H9 (cell line): Measurements from ENCODE around the gene XPO1. TPM values are rescaled to one million over a fixed set of nuclear protein-coding genes. Genes with fewer than 3 reads are reported as not detected.

Experiments
- DNase-seq: peaks from one replicate; pipeline ENCODE4 v3.0.0-alpha.2; 2017
- H2AFZ ChIP-seq: one replicate; pipeline ENCODE4 v1.6.1; 2013; ENCODE audit warnings: mild to moderate bottlenecking, low read length, control low read depth, moderate library complexity
- H2AK5ac ChIP-seq: 2 replicates; pipeline ENCODE4 v1.6.1; 2013; ENCODE audit warnings: low read length, control low read depth, mixed read lengths; ENCODE audit not compliant: insufficient read length
- H2BK120ac ChIP-seq: one replicate; pipeline ENCODE4 v1.6.1; 2013; ENCODE audit warnings: low read depth, mild to moderate bottlenecking, low read length, control low read depth, inconsistent platforms; ENCODE audit not compliant: poor library complexity, severe bottlenecking
- H2BK12ac ChIP-seq: 2 replicates; pipeline ENCODE4 v1.6.1; 2013; ENCODE audit warnings: low read length, control low read depth, mixed read lengths, low read depth; ENCODE audit not compliant: insufficient read length
- H2BK15ac ChIP-seq: 2 replicates; pipeline ENCODE4 v1.6.1; 2013; ENCODE audit warnings: low read depth, low read length, control low read depth
- H2BK20ac ChIP-seq: one replicate; pipeline ENCODE4 v1.6.1; 2013; ENCODE audit warnings: low read depth, mild to moderate bottlenecking, low read length, control low read depth, inconsistent platforms; ENCODE audit not compliant: poor library complexity, severe bottlenecking
- H2BK5ac ChIP-seq: 2 replicates; pipeline ENCODE4 v1.6.1; 2013; ENCODE audit warnings: low read length, control low read depth, mixed read lengths; ENCODE audit not compliant: insufficient read length
- H3K14ac ChIP-seq: 2 replicates; pipeline ENCODE4 v1.6.1; 2013; ENCODE audit warnings: low read length, control low read depth; ENCODE audit not compliant: insufficient read depth
- H3K18ac ChIP-seq: 2 replicates; pipeline ENCODE4 v1.6.1; 2013; ENCODE audit warnings: low read depth, mild to moderate bottlenecking, mixed read lengths, low read length, control low read depth; ENCODE audit not compliant: insufficient read length
- H3K23ac ChIP-seq: 2 replicates; pipeline ENCODE4 v1.6.1; 2013; ENCODE audit warnings: low read length, control low read depth, mixed read lengths, low read depth; ENCODE audit not compliant: insufficient read length
- H3K23me2 ChIP-seq: 2 replicates; pipeline ENCODE4 v1.6.1; 2013; ENCODE audit warnings: low read depth, mild to moderate bottlenecking, mixed read lengths, low read length, control low read depth; ENCODE audit not compliant: insufficient read length, poor library complexity, severe bottlenecking
- H3K27ac ChIP-seq: 2 replicates; pipeline ENCODE4 v1.5.1; 2013; ENCODE audit warnings: low read length, control low read depth, mixed read lengths, low read depth; ENCODE audit not compliant: insufficient read length
- H3K27me3 ChIP-seq: 2 replicates; pipeline ENCODE4 v1.6.1; 2013; ENCODE audit warnings: low read length, control low read depth, inconsistent platforms; ENCODE audit not compliant: insufficient read depth
- H3K4ac ChIP-seq: 2 replicates; pipeline ENCODE4 v1.6.1; 2013; ENCODE audit warnings: low read depth, mild to moderate bottlenecking, control low read depth, inconsistent platforms, low read length, moderate library complexity
- H3K4me1 ChIP-seq: 2 replicates; pipeline ENCODE4 v1.6.1; 2013; ENCODE audit warnings: low read length, control low read depth, inconsistent platforms; ENCODE audit not compliant: insufficient read depth
- H3K4me2 ChIP-seq: 2 replicates; pipeline ENCODE4 v1.6.1; 2013; ENCODE audit warnings: low read length, control low read depth, mixed read lengths; ENCODE audit not compliant: insufficient read length, insufficient read depth
- H3K56ac ChIP-seq: 2 replicates; pipeline ENCODE4 v1.6.1; 2013; ENCODE audit warnings: low read depth, mild to moderate bottlenecking, mixed read lengths, low read length, control low read depth; ENCODE audit not compliant: insufficient read length
- H3K79me1 ChIP-seq: 2 replicates; pipeline ENCODE4 v1.6.1; 2013; ENCODE audit warnings: low read depth, mild to moderate bottlenecking, moderate library complexity, low read length, control low read depth, inconsistent platforms; ENCODE audit not compliant: insufficient read depth, poor library complexity, severe bottlenecking
- H3K79me2 ChIP-seq: 2 replicates; pipeline ENCODE4 v1.6.1; 2013; ENCODE audit warnings: low read length, control low read depth, inconsistent platforms; ENCODE audit not compliant: insufficient read depth
- H3K9ac ChIP-seq: 2 replicates; pipeline ENCODE4 v1.6.1; 2013; ENCODE audit warnings: low read length, control low read depth, mixed read lengths; ENCODE audit not compliant: insufficient read length; ENCODE audit errors: extremely low read depth
- H3K9me3 ChIP-seq: one replicate; pipeline ENCODE4 v1.6.1; 2013; ENCODE audit warnings: low read depth, low read length, inconsistent platforms; ENCODE audit not compliant: control insufficient read depth
- H3T11ph ChIP-seq: one replicate; pipeline ENCODE4 v1.6.1; 2013; ENCODE audit warnings: mild to moderate bottlenecking, low read length, control low read depth, inconsistent platforms
- H4K20me1 ChIP-seq: one replicate; pipeline ENCODE4 v1.6.1; 2013; ENCODE audit not compliant: control insufficient read depth, insufficient read length, insufficient read depth
- H4K5ac ChIP-seq: 2 replicates; pipeline ENCODE4 v1.6.1; 2013; ENCODE audit warnings: low read depth, mild to moderate bottlenecking, mixed read lengths, low read length, control low read depth; ENCODE audit not compliant: insufficient read length
- H4K8ac ChIP-seq: replicated peaks from 2 replicates; pipeline ENCODE4 v1.6.1; 2013; ENCODE audit warnings: low read length, control low read depth, mixed read lengths, low read depth; ENCODE audit not compliant: insufficient read length
- H4K91ac ChIP-seq: 2 replicates; pipeline ENCODE4 v1.6.1; 2013; ENCODE audit warnings: low read depth, mild to moderate bottlenecking, moderate library complexity, mixed read lengths, low read length, control low read depth; ENCODE audit not compliant: insufficient read length
- H3K27ac Mint-ChIP-seq, 3 experiments: 2 replicates in 2 of 3; 3 replicates in 1 of 3; pipeline ENCODE4 v1.8.0; 2020 to 2021; ENCODE audit warnings: mixed read lengths in 3 of 3, mild to moderate bottlenecking in 1 of 3, moderate library complexity in 1 of 3
- H3K27me3 Mint-ChIP-seq: 2 replicates; pipeline ENCODE4 v1.8.0; 2021; ENCODE audit warnings: low read depth, mild to moderate bottlenecking, moderate library complexity, mixed read lengths
- H3K36me3 Mint-ChIP-seq, 3 experiments: 2 replicates in 2 of 3; 3 replicates in 1 of 3; pipeline ENCODE4 v1.8.0; 2020 to 2021; ENCODE audit warnings: low read depth in 3 of 3, mixed read lengths in 3 of 3; ENCODE audit not compliant: insufficient read depth in 1 of 3
- H3K4me1 Mint-ChIP-seq, 2 experiments: 2 replicates each; pipeline ENCODE4 v1.8.0; 2020; ENCODE audit warnings: mixed read lengths in 2 of 2
- H3K4me3 Mint-ChIP-seq, 2 experiments: 2 replicates in 1 of 2; 3 replicates in 1 of 2; pipeline ENCODE4 v1.8.0; 2020 to 2021; ENCODE audit warnings: mild to moderate bottlenecking in 2 of 2, mixed read lengths in 2 of 2, moderate library complexity in 1 of 2
- H3K9me3 Mint-ChIP-seq, 2 experiments: 2 replicates in 1 of 2; 3 replicates in 1 of 2; pipeline ENCODE4 v1.8.0; 2020; ENCODE audit warnings: mild to moderate bottlenecking in 2 of 2, mixed read lengths in 2 of 2, moderate library complexity in 1 of 2
- CTCF ChIP-seq: fragments of 200-600 bp; sonication (generic); conservative IDR thresholded peaks from 3 replicates; pipeline ENCODE4 v1.8.0; 2021; ENCODE audit warnings: antibody characterized with exemption, mild to moderate bottlenecking
- WGBS: extraction: QIAGEN DNeasy Blood & Tissue Kit; methylation state at CpG from one replicate; pipeline ENCODE4 v1.1.7; 2013; ENCODE audit warnings: missing lambda C conversion rate, low lambda C conversion rate, mixed read lengths; ENCODE audit not compliant: insufficient read length; ENCODE audit errors: extremely low coverage; 5-methylcytosine and 5-hydroxymethylcytosine counted together
- total RNA-seq: library from RNA; stranded (reverse); gene quantifications from 2 replicates; pipeline ENCODE4 v1.2.1, GENCODE V29; 2021

XPO1 gene
- total RNA-seq, 1 experiment from 2014 or later = 320 TPM

- Histone ChIP-seq H3K4me2 (peak overlapping the region; percentile 82), H3K23ac (no peak overlapping the region), H2BK20ac (no peak overlapping the region), H2BK120ac (no peak overlapping the region), H3K9me3 (no peaks in the 10 kb centered on the region), H2AFZ (no peak overlapping the region), H3K27ac (peak overlapping the region; percentile 92), H3K79me2 (peaks cover 42% of the 10 kb centered on the region), H3T11ph (no peak overlapping the region), H2AK5ac (no peak overlapping the region), H3K23me2 (peaks cover 4% of the 10 kb centered on the region), H4K91ac (no peak overlapping the region), H2BK15ac (no peak overlapping the region), H2BK5ac (no peak overlapping the region), H3K9ac (peak overlapping the region; percentile 99), H3K56ac (no peak overlapping the region), H3K18ac (no peak overlapping the region), H4K5ac (no peak overlapping the region), H2BK12ac (no peak overlapping the region), H3K4ac (no peak overlapping the region), H3K27me3 (no peaks in the 10 kb centered on the region), H4K8ac (no peak overlapping the region), H3K4me1 (no peaks in the 10 kb centered on the region), H4K20me1 (no peaks in the 10 kb centered on the region), H3K79me1 (no peaks in the 10 kb centered on the region), H3K14ac (no peak overlapping the region)
- Mint-ChIP-seq H3K36me3 (peaks cover 24 to 44% (median 41%) of the 10 kb centered on the region in 3 experiments), H3K4me1 (peaks cover 21 to 39% of the 10 kb centered on the region in 2 experiments), H3K9me3 (peaks cover 8 to 11% of the 10 kb centered on the region in 2 experiments), H3K4me3 (peak overlapping the region; percentile 93 to 98), H3K27ac (peak overlapping the region; percentile 99 to 100 (median 99)), H3K27me3 (peaks cover 4% of the 10 kb centered on the region)
- whole genome bisulfite sequencing = no CpG with 5 or more reads among the region's 9 CpGs
- DNase-seq = no peak
- TF ChIP-seq CTCF = no peak
Measured at GRCh38 chr2:61536180-61536571, 2.0 kb downstream of the XPO1 start.
